Measurements from ENCODE around the gene MT4. TPM values are rescaled to one million over a fixed set of nuclear protein-coding genes. Genes with fewer than 3 reads are reported as not detected.

The MT4 gene
- polyA plus RNA-seq, 1 of the 3 experiments (the other 2 are of a cell fraction), result not detected

DNA sequence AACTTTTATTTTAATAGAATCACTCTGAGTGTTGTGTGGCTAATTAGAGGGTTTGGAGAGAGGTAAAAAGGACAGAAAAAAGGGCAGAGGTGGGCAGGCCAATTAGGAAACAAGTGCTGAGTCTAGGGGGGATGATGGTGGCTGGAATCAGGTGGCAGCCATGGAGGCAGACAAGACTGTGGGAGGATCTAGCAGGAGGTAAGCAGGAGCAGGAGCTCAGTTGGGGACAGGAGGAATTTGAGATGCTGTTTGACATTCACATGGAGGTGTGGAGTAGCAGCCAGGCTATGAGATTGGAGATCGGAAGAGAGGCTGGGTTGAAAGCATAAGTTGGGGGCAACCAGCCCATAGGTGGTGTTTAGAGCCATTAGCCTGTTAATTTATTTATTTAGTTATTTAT is 3.7 kb upstream of the MT4 start:
- H3K36me3 ChIP-seq (replicated peaks in 1 of 2; ENCODE audit: control insufficient read depth in 1 of 2, insufficient read depth in 2 of 2, low read length in 1 of 2), result no peaks in the 10 kb centered on the region
- CTCF ChIA-PET, result interaction anchor here (0.9 to 1.6 kb wide), 5 partner anchors 9 to 43 kb away, joined by 3 to 4 read pairs (median 3); no protein-coding TSS in a partner anchor
- no peak overlapping the region for H3K27ac ChIP-seq (ENCODE audit: low read depth in 2 of 2, low read length in 1 of 2)
- H4K20me1 ChIP-seq (ENCODE audit: insufficient read depth), result no peaks in the 10 kb centered on the region
- no peak overlapping the region for H2AFZ ChIP-seq (ENCODE audit: low read depth)
- no peaks in the 10 kb centered on the region; the same call in 1 of the 2 replicates for H3K27me3 ChIP-seq (ENCODE audit: insufficient read depth)
- TF ChIP-seq TCF12 (IDR thresholded peaks at IDR 0.05) (no peak), ELF1 (IDR thresholded peaks at IDR 0.05) (no peak), MXI1 (IDR thresholded peaks at IDR 0.05; ENCODE audit: low read depth, low read length) (no peak), MEF2A (IDR thresholded peaks at IDR 0.05; ENCODE audit: borderline replicate concordance, low read depth) (no peak), FOXJ3 (CRISPR knock-in tag; IDR thresholded peaks at IDR 0.05) (no peak), JUND (IDR thresholded peaks at IDR 0.05) (no peak), FOSL2 (IDR thresholded peaks at IDR 0.05; ENCODE audit: borderline replicate concordance, low read depth) (no peak), NFIC (IDR thresholded peaks at IDR 0.05; ENCODE audit: borderline replicate concordance) (no peak), RAD21 (IDR thresholded peaks at IDR 0.05; ENCODE audit: low read length) (no peak), RCOR1 (IDR thresholded peaks at IDR 0.05; ENCODE audit: low read length) (no peak), RFX5 (IDR thresholded peaks at IDR 0.05; ENCODE audit: low read length) (no peak), RXRA (IDR thresholded peaks at IDR 0.05; ENCODE audit: borderline replicate concordance, low read depth) (no peak), SIN3A (IDR thresholded peaks at IDR 0.05; ENCODE audit: borderline replicate concordance, low read depth, low read length) (no peak), TEAD4 (IDR thresholded peaks at IDR 0.05; ENCODE audit: borderline replicate concordance, insufficient read depth) (no peak), POLR2AphosphoS5 (IDR thresholded peaks at IDR 0.05; ENCODE audit: low read depth, low read length) (no peak)
- TF ChIP-seq, protein P1, sequence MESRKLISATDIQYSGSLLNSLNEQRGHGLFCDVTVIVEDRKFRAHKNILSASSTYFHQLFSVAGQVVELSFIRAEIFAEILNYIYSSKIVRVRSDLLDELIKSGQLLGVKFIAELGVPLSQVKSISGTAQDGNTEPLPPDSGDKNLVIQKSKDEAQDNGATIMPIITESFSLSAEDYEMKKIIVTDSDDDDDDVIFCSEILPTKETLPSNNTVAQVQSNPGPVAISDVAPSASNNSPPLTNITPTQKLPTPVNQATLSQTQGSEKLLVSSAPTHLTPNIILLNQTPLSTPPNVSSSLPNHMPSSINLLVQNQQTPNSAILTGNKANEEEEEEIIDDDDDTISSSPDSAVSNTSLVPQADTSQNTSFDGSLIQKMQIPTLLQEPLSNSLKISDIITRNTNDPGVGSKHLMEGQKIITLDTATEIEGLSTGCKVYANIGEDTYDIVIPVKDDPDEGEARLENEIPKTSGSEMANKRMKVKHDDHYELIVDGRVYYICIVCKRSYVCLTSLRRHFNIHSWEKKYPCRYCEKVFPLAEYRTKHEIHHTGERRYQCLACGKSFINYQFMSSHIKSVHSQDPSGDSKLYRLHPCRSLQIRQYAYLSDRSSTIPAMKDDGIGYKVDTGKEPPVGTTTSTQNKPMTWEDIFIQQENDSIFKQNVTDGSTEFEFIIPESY (IDR thresholded peaks at IDR 0.05; ENCODE audit: borderline replicate concordance, low read depth), result no peak
- TF ChIP-seq, protein P2, sequence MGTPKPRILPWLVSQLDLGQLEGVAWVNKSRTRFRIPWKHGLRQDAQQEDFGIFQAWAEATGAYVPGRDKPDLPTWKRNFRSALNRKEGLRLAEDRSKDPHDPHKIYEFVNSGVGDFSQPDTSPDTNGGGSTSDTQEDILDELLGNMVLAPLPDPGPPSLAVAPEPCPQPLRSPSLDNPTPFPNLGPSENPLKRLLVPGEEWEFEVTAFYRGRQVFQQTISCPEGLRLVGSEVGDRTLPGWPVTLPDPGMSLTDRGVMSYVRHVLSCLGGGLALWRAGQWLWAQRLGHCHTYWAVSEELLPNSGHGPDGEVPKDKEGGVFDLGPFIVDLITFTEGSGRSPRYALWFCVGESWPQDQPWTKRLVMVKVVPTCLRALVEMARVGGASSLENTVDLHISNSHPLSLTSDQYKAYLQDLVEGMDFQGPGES (IDR thresholded peaks at IDR 0.05; ENCODE audit: low read depth, low read length), result no peak
- TF ChIP-seq, protein P3, sequence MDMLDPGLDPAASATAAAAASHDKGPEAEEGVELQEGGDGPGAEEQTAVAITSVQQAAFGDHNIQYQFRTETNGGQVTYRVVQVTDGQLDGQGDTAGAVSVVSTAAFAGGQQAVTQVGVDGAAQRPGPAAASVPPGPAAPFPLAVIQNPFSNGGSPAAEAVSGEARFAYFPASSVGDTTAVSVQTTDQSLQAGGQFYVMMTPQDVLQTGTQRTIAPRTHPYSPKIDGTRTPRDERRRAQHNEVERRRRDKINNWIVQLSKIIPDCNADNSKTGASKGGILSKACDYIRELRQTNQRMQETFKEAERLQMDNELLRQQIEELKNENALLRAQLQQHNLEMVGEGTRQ (IDR thresholded peaks at IDR 0.05; ENCODE audit: borderline replicate concordance, low read depth, low read length), result no peak
- TF ChIP-seq, protein P4, sequence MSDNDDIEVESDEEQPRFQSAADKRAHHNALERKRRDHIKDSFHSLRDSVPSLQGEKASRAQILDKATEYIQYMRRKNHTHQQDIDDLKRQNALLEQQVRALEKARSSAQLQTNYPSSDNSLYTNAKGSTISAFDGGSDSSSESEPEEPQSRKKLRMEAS (IDR thresholded peaks at IDR 0.05; ENCODE audit: low read depth), result no peak
- TF ChIP-seq, protein P5, sequence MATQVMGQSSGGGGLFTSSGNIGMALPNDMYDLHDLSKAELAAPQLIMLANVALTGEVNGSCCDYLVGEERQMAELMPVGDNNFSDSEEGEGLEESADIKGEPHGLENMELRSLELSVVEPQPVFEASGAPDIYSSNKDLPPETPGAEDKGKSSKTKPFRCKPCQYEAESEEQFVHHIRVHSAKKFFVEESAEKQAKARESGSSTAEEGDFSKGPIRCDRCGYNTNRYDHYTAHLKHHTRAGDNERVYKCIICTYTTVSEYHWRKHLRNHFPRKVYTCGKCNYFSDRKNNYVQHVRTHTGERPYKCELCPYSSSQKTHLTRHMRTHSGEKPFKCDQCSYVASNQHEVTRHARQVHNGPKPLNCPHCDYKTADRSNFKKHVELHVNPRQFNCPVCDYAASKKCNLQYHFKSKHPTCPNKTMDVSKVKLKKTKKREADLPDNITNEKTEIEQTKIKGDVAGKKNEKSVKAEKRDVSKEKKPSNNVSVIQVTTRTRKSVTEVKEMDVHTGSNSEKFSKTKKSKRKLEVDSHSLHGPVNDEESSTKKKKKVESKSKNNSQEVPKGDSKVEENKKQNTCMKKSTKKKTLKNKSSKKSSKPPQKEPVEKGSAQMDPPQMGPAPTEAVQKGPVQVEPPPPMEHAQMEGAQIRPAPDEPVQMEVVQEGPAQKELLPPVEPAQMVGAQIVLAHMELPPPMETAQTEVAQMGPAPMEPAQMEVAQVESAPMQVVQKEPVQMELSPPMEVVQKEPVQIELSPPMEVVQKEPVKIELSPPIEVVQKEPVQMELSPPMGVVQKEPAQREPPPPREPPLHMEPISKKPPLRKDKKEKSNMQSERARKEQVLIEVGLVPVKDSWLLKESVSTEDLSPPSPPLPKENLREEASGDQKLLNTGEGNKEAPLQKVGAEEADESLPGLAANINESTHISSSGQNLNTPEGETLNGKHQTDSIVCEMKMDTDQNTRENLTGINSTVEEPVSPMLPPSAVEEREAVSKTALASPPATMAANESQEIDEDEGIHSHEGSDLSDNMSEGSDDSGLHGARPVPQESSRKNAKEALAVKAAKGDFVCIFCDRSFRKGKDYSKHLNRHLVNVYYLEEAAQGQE (IDR thresholded peaks at IDR 0.05; ENCODE audit: low read depth, low read length), result no peak
- no peak overlapping the region for H3K9ac ChIP-seq
- peaks cover 5 to 6% of the 10 kb centered on the region in 2 experiments; a peak in 3 of 4 replicates for H3K4me1 ChIP-seq (ENCODE audit: control insufficient read depth in 1 of 2, insufficient read depth in 2 of 2, low read depth in 1 of 2, low read length in 1 of 2)
- no peak overlapping the region for H3K4me2 ChIP-seq
- DNase-seq, result no peak
- 84% methylated on average over 1 of the region's 1 CpG for WGBS (ENCODE audit: low lambda C conversion rate)
- POLR2A ChIA-PET, result no interaction called here
- H3K79me2 ChIP-seq (ENCODE audit: insufficient read depth), result no peaks in the 10 kb centered on the region
- H3K9me2 ChIP-seq, result no peaks in the 10 kb centered on the region
- H3F3A ChIP-seq (replicated peaks; ENCODE audit: insufficient read depth), result peaks cover 3% of the 10 kb centered on the region
- H3K9me3 ChIP-seq, result no peaks in the 10 kb centered on the region
- H3K4me3 ChIP-seq (ENCODE audit: low read depth in 2 of 2, low read length in 1 of 2), result no peak overlapping the region
